T-helper 2 cell (primary cell): ENCODE measurements around the gene FBXW8.

ENCODE experiments used
- DNase-seq, 5 experiments: peaks; one replicate each; pipeline versions ENCODE4 v3.0.0 to v3.0.0-alpha.2; 2012 to 2022

The FBXW8 gene

DNA sequence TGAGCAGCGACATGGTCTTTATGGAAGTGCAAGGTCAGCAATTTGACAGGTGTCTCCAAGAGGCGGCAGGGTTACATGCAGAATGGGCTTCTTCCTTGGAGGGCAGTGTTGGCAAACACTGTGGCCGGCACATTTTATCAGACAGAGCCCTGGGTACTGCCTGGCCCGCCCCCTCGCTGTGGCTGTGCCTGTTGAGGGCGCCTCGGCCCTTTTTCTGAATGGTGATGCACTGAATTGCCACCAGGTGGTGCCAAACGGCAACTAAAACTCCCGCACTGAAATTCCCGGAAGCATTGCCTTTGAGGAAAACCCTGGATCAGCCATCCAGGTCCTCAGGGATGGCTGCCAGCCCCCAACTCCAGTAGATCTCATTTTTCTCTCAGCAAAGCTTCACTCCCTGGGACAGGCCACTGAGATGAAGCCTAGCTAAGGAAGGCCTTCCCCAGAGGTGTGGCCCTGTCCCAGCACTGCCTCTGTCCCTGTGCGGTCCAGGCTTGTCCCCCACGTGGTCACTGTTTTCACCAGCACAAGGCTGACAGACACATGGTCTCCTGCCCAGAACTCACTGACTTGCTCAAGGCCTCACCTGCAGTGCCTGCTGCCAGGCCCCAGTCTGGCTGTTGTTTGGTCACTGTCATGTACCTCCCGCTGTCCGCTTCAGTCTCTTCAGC lies 114.9 kb downstream of the FBXW8 start:
- DNase-seq, result peak in 4 of 5 experiments; percentile 5 to 51 (median 19)

DNA sequence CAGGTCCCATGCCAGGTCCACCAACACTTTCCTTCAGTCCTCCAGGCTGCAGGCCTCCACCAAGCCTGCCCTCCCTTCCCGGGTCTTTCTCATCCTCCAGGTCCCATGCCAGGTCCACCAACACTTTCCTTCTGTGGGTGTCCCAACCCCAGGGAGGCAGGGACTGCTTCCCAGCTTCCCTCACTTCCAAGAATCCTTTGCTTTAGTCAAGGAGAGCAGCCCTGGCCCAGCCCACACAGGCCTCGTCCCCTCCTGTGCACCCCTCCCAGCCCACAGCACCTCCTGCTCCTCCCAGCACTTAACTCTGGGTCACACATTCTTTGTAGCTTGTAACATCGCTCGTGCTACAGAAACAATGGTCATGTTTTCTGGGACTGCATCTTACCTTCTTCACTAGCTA lies 115.6 kb downstream of the FBXW8 start:
- no peak for DNase-seq

DNA sequence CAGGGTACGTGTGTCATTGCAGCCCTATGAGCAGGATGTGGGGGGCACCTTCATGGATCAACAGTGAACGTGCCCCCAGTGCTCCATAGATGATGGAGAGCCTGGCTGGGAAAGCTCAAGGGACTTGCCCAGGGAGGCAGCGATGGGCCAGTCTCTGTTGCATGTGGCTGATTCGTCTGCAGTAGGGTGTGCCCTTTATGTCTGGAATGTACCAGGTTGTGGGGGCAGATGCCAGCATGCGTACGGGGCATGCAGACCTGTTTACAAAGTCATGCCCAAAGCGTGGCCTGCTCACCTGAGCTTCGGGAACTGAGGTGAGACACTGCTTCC lies 116.1 kb downstream of the FBXW8 start:
- no peak for DNase-seq

DNA sequence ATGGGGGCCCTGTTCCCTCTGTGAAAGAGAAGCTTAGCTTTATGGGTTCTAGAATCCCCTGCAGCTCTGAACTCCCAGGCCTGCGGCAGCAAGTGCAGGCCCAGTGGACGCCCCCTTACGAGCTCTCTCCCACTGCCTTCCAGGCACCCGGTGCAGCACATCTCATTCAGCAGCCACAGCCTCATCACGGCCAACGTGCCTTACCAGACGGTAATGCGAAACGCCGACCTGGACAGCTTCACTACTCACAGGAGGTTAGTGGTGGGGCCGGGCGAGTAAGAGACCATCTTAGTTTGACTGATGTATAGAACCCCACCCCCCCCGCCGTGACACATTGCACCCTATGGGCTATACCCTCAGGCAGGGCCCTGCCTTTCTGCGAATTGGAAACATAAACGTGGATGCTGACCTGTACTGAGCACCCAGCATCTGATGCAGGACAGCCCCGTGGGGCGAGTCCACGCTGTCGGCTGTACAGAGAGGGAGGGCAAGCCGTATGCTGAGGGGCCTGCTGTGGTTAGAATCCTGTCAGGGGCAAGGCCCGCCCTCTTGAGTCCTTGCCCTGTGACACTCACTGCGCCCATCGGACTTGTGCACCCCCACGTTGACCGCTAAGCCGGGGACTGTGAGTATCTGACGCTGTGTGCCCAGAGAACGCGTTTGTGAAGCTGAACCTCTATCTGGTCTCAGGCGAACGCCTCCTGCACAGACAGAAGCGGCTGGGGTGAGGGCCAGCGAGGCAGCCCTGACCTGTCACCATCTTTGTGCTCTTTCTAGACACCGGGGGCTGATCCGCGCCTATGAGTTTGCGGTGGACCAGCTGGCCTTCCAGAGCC lies 116.7 kb downstream of the FBXW8 start:
- DNase-seq, result no peak

DNA sequence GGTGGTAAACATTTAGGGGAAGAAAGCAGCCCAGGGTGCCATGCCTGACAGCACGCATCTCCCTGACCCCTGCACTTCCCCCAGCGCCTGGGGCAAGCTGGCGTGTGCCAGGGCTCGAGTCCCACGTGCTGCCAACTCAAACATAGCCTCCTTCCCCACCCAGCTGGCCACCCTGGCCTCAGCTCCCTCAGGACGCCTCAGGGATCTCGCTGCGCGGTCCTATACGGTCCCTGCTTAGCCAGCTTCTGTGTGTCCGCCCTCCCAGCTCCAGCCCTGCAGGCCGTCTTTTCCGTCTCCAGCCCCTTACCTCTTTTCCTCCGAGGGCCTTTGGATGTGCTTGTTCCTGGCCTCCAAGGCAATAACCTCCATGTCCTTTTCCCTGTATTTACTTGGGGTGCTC lies 117.5 kb downstream of the FBXW8 start:
- no peak for DNase-seq

DNA sequence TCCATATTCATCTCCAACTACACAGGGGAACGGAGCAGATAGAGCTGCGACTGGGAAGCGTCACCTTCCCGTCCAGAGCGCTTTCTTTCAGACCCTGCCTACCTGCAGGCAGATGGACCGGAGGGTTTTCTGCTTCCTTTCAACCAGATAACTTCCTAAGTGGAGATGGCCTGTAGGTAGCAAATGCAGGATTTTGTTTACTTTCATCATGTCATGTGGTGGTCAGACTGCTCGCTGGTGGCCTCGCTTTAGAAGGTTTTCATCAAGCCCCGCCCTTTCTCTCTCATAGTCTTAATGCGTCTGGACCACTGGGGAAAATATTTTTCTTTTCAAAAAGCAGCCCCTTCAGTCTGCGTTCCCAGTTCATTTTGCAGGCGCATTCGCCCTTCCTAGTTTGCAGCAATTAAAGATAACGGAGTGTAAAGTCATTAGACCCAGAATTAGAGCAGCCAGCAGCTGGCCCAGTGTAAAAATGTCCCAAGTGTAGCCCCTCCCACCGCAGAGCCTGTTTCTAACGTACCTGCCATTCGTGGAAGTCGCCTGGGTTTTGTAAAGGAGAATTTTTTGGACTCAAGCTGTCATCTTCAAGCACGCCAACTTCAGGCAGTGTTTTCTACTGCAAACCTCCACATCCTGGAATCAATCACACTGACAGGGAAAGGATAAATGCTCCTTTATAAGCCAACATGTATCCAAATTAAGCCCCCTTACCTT lies 119.6 kb downstream of the FBXW8 start:
- DNase-seq, result no peak

DNA sequence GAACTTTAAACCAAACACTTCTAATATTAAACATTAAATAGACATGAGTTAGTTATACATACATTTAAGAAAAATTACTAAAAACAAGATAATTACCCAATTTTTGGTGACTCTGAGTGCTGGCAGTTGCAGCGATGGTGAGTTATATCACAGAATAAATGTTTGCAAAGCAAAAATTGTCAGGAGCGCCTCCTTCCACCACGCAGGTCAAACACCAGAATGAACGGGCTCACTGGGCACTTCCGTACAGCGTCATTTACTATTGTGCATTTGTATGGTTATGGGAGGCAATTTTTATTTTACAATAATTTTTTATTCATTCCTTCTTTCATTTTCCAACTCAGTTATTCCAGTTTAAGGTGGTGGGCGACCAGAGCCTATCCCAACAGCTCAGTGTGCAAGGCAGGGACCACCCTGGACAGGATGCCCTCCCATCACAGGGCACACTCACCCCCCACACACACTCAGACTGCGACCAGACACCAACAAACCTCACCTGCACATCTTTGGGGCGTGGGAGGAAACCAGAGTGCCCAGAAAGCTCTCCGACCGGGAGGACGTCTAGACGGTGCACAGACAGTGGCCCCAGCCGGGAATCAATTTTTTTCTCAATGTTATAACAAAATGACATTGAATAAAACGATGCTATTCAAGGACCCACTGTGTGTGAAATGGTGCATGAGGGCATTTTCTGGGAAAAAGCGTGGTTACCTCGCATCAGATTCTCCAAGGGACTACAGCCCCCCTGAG lies 121.3 kb downstream of the FBXW8 start:
- no peak for DNase-seq

DNA sequence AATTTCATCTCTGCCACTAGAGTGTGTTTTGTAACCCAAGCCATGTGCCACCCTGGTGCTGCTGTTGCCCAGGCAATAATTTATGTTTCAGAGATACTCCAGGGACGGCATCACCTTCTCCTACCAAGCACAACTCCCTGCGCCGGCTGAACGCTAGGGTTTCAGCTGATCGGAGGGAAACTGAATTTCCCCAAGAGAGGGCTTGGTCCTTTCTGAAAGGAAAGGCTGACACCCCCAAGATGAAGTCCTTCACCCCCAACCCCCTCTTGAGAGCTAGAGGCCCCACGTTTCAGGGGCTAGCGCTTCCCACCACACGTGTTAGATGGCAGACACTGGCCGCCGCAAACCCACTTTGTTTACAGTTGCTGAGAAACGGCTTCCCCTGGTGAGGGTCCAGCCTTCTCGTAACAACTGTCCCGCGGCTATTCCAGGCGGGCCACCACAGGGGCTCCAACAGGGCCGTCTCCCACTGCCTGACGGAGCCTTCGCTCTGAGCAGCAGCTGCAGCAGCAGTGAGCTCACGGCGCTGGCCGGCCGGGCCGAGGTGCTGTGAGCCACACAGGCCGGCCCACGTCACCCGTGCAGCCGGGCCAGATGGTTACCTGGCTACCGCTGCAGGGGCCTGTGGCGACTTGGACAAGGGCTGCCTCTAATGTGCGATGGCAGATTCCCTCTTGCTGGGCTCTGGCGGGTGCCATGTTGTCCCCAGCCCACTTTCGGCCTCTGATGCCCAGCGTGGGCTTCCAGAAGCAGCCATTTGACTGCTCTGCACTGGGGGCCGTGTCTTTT lies 122.0 kb downstream of the FBXW8 start:
- DNase-seq, result no peak

DNA sequence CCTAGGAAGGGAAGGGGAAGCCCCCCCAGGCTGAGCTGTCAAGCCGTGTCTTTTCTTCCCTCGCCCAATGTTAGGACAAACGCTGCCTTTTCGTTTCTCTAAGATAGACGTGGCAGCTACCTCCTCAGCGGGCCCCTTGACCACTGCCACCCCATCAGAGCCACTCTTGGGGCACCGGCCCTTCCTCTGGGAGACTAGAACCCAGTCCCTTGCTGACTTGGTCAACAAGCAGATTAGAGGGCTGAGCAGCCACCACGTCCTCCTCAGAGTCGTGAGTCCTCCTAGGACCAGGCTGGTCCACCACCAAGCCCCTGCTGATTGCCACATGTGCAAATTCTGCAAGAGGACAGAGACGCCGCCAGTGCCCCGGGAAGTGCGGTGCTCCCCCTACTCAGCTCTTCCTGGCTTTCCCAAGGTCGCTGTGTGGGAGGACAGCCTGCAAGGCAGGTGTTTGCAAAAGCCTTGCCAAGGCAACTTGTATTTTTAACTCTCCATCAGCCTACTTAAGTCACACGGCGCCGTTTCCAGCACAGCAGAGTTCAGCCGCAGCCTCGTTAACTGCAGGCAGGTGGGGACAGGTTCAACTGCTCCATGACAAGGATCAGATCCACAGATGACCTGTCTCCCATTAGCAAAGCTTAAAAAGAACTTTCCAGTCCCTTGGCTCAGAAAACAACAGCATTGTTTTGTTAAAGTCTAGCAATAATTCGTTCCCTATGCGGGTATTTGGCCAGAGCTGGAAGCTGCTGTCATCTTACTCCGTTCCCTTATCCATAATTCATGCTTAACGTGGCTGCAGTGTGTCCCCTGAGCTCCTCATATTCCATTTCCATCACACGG lies 122.9 kb downstream of the FBXW8 start:
- DNase-seq, result no peak

DNA sequence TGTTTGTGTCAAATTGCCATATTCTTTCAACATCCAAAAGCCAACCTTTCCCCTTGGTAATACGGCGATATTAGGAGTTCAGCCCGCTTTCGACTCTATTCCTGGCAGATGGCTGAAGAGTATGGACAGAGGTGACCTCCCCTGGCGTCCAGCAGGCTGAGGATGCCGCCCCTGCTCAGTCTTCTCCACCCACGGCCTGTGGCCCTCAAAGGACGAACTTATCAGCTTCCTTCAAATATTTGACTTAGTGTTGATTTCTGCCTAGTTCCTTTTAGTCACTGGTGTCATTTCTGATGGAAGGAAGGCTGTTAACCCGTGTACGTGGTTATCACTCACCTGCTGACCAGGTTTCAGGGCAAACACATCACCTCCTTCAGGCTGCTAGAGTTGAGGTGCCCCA lies 123.5 kb downstream of the FBXW8 start:
- DNase-seq, result no peak

DNA sequence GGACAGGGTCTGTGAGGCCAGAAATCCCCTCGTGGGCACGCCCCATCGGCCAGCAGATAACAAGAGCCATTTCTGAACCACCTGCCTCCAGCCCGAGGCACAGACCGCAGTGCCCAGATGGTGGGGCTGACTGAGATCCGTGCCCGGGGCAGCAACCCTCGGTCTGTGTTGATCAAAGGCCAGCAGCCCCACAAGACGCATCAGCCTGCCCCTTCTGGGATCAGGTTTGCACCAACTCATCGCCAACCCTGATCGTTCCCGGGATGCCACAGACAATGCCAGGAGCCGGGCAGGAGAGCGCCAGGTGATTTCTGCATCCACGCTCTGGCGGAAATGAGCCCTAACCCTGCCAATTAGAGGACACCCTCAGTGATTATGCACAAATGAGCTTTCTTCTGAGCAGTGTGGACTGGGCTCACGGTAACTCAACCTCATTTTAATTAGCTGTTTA lies 124.0 kb downstream of the FBXW8 start:
- no peak for DNase-seq

DNA sequence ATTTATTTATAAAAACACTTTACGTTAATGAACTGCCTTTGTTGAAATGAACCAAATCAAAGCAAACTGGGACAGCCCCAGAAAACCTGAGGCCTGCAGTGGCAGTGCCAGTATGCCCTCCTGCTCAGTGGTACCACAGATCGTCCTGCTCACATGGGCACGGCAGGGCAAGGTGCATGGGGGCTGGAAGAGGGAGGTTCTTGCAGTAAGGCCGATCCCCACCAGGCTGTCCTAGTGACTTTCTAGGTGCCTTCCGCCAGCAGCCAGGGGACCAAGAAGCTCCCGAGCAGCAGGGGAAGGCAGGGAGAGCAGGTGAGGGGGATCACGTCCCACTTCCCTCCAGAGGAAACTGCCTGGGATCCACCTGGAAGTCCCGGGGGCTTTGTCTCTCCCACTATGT lies 124.5 kb downstream of the FBXW8 start:
- DNase-seq, result no peak

DNA sequence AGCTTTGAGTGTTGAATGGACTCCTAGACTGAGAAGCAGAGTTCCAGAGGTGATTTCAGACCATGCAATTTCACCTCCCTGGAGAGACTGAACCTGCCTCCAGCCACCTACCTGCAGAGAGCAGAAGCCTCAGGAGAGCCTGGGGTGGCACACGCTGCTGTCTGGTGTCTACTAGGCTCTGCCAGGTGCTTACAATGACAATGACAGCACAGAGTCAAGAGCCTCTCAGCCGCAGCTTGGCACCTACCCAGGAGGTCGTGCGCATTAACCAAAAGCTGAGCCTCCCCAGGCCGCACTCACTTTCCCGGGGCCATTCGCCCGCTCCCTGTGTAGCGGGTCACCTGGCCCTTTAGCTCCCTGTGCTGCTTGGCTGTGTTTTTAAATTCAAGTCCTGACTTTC lies 125.3 kb downstream of the FBXW8 start:
- no peak for DNase-seq

DNA sequence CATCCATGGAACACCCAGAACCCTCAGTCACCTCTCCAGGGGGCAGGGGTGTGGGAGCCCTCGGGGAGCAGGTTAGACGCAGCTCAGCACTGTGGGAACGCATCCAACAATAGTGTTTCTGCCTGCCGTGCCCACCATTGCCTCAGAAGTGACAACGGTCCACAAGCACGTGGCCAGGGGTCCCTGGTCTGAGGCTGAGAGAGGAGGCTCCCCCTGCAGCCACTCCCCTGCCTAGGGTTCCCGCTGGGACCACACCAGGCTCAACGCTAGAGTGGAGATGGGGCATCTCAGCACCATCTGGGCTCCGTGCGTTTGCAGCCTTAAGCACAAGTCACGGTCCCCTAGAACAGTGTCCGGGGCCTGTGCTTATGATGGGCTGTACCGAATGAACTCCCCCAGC lies 125.8 kb downstream of the FBXW8 start:
- no peak for DNase-seq

DNA sequence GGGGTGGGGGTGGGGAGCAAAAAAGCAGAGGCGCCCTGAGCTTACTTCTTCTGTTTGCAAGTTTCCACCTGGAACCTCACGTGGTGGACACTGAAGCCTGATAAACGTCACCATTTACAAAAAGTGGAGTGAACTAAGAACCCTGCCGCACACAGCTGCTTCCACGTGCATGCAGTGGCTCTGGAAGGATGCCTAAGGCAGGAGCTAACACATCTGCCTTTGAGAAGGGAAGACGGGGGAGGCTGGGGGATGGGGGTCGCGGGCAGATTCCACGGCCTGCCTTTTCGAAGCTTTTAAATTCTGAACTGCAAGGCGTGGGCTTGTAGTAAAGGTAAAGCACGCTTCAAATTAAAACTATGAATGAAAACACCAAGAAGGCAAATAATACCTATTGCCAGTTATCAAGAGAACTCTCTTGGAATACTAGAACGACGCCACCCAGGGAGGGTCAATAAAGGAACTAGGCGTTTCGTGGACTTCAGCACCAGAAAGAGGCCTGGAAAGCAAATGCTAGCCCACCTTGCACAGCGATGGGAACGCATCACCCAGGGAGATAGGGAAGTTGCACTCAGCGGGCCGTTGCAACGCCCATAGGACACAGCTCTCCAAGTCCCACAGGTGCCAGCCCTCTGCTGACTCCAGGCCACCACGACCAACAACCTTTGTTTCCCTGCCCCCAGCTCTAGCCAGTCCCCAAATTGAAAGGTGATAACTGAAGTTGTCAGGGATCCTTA lies 126.7 kb downstream of the FBXW8 start:
- no peak for DNase-seq

DNA sequence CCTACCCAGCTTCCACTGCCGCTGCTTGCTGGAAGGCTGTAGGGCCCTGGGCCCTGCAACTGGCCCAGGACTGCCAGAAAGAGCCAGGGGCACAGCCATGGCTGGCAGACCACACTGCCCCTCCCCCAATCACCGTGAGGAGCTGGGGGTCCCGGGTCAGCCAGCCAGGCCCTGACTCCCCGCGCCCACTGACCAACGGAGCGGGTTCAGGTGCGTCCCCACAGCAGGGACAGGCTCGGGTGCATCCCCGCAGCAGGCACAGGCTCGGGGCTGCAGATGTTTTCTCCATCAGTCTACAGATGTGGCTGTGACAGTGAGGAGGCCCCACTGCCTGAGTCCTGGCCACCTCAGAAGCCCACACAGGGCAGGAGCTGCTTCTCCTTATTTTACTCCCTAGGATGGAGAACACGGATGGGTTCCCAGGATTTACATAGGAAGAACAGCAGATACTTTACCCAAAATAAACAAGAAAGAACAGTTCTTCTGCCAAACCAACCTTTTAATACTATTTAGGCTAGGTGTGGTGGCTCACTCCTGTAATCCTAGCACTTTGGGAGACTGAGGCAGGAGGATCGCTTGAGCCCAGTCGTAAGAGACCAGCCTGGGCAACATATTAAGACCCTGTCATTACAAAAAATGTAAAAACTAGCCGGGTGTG lies 127.4 kb downstream of the FBXW8 start:
- no peak for DNase-seq

DNA sequence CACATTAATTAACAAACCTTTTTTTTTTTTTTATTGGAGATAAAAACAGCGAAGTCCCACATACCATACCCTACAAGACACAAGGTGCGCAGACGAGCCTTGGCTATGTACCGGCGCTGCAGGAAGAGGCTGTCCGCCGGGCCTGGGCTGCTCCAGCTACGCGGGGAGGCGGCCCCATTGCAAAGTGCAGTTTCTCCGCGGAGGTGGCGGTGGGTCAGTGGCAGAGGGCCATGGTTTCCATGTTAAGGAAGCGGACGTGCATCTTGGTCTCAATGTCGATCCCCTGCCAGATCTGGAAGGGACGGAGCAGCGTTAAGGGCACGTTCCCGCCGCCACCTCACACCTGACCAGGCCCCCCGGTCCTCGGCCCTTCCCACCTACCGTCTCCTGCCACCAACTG lies 128.2 kb downstream of the FBXW8 start:
- DNase-seq, result no peak

DNA sequence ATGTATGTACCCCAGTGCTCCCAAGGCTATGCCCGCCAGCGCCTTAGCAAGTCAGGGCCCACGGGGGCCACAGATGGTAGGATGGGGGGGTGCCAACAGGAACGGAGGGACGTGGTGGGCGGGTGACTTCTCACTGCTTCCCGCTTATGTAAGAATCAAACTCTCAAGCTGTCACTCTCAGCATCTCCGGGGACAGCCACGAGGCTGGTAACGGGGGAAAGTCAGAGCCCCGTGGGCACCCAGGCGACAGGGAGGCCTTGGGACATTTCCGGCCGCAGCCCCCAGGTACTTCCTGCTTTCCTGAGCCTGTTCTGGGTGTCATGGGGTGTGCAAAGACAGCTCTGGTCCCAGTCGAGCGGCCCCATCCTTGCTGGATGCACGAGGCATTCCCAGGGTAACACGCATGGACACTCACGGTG lies 129.2 kb downstream of the FBXW8 start:
- DNase-seq, result no peak

DNA sequence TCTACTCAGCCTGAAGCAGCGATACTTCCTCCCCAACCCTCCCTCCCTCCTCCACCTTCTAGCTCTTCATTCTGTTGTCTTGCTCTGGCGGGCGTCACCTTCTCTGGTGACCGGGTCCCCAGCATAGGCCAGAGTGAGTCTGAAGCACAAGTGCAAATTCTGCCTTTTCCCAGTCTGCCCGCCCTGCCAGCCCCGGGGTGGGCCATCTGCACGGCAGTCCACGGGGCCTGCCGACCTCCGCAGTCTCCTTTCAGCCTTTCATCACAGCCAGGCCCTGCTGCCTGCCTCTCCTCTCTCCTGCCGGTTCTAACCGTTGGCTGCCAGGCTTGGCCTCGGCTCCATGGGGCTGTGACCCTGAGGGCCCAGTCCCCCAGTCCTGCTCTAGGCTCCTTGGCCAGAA lies 129.7 kb downstream of the FBXW8 start:
- no peak for DNase-seq

DNA sequence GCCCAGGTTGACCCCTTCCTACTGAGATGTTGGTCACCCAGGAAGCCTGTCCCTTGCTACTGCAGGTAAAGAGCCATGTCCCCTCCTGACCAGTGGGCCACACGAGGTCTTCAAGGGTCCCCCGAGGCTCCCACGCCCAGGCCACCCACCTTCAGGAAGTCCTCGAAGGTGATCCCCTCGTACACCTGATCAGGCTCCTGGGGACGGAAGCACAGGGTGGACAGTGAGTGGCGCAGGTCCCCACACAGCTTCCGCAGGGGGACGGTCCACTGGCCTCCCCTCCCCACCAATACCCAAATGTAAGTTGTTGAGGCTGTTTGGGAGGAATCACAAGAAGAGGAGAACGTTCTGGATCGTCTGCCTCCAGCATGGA lies 131.0 kb downstream of the FBXW8 start:
- DNase-seq, result no peak
